Neural crest cell (in vitro differentiated cells): Measurements from ENCODE around the gene CUX1. TPM values are rescaled to one million over a fixed set of nuclear protein-coding genes. Genes with fewer than 3 reads are reported as not detected.
A peak's percentile ranks its signal among the peaks of the same experiment; 100 is the strongest.

Experiments
- DNase-seq: peaks from one replicate; pipeline ENCODE4 v3.0.0; 2021; ENCODE audit warnings: low read depth, mixed read lengths, low spot score
- H3K27ac Mint-ChIP-seq: one replicate; pipeline ENCODE4 v1.8.0; 2021; ENCODE audit warnings: mild to moderate bottlenecking, mixed read lengths; ENCODE audit not compliant: unreplicated experiment
- H3K27me3 Mint-ChIP-seq: 2 replicates; pipeline ENCODE4 v1.8.0; 2021; ENCODE audit warnings: low read depth, mild to moderate bottlenecking, mixed read lengths
- H3K36me3 Mint-ChIP-seq: 2 replicates; pipeline ENCODE4 v1.8.0; 2021; ENCODE audit warnings: low read depth, mild to moderate bottlenecking, mixed read lengths
- H3K4me1 Mint-ChIP-seq: 2 replicates; pipeline ENCODE4 v1.8.0; 2021; ENCODE audit warnings: mixed read lengths
- H3K4me3 Mint-ChIP-seq: one replicate; pipeline ENCODE4 v1.8.0; 2021; ENCODE audit warnings: mild to moderate bottlenecking, mixed read lengths
- H3K9me3 Mint-ChIP-seq: 2 replicates; pipeline ENCODE4 v1.8.0; 2021; ENCODE audit warnings: mixed read lengths
- total RNA-seq: library from RNA; stranded (reverse); gene quantifications from 2 replicates; pipeline ENCODE4 v1.2.1, GENCODE V29; 2021
- TF ChIP-seq, protein P1 (sequence below): fragments of 200-600 bp; sonication (generic); conservative IDR thresholded peaks from 2 replicates; pipeline ENCODE4 v1.5.0; 2021; ENCODE audit warnings: antibody characterized with exemption, mild to moderate bottlenecking

CUX1 gene
- total RNA-seq, 1 donor from 2014 or later, result 60.0 TPM

DNA sequence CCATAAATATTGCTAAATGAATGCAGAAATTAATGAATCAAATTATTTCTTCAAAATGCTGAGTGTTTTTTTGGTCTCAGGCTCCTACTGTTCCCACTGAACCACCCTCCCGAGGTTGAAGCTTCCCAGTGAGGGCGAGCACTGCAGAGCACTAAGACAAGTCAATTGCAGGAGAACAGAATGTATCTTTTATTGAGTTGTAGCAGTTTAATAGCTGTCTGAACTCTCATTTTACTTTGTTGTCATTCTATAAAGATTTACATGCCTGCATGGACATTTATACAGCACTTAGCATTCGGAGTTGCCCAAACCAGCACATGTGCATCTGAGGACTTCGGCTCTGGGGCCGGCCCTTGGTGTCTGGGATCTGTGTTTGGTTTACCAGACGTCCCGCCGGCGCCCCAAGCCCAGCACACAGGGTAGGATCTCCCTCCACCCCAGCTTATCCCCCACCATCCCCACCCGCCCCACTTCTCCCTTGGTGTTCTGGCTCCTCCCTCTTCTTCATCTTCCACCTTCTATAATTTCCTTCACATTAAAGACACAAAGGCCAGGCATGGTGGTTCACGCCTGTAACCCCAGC lies 258.2 kb downstream of the CUX1 start:
- no peak overlapping the region for H3K27ac Mint-ChIP-seq
- no peaks in the 10 kb centered on the region for H3K27me3 Mint-ChIP-seq
- DNase-seq, result no peak
- H3K4me3 Mint-ChIP-seq, result no peak overlapping the region
- H3K4me1 Mint-ChIP-seq, result peaks cover 12% of the 10 kb centered on the region
- TF ChIP-seq, protein P1, sequence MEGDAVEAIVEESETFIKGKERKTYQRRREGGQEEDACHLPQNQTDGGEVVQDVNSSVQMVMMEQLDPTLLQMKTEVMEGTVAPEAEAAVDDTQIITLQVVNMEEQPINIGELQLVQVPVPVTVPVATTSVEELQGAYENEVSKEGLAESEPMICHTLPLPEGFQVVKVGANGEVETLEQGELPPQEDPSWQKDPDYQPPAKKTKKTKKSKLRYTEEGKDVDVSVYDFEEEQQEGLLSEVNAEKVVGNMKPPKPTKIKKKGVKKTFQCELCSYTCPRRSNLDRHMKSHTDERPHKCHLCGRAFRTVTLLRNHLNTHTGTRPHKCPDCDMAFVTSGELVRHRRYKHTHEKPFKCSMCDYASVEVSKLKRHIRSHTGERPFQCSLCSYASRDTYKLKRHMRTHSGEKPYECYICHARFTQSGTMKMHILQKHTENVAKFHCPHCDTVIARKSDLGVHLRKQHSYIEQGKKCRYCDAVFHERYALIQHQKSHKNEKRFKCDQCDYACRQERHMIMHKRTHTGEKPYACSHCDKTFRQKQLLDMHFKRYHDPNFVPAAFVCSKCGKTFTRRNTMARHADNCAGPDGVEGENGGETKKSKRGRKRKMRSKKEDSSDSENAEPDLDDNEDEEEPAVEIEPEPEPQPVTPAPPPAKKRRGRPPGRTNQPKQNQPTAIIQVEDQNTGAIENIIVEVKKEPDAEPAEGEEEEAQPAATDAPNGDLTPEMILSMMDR, result no peak
- H3K36me3 Mint-ChIP-seq, result peaks cover 12% of the 10 kb centered on the region
- no peaks in the 10 kb centered on the region for H3K9me3 Mint-ChIP-seq

DNA sequence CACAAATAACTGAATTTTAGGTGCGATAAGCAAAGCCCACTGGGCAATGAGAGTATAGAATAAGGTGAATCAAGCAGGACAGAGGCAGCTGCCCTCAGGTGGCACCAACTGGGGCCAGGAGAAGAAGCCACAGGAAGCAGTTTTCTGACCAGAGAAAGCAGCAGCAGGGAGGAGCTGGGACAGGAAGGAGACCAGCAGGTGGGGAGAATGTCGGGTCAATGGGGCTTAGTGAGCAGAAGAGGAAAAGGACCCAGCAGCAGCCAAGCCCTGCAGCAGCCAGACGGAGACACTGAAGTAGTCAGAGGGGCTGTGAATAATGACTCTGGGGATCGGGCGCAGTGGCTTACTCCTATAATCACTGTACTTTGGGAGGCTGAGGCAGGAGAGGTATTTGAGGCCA lies 259.7 kb downstream of the CUX1 start:
- H3K27me3 Mint-ChIP-seq, result no peaks in the 10 kb centered on the region
- H3K9me3 Mint-ChIP-seq, result no peaks in the 10 kb centered on the region
- no peak overlapping the region for H3K4me3 Mint-ChIP-seq
- no peak for DNase-seq
- peaks cover 18% of the 10 kb centered on the region for H3K36me3 Mint-ChIP-seq
- peaks cover 12% of the 10 kb centered on the region for H3K4me1 Mint-ChIP-seq
- H3K27ac Mint-ChIP-seq, result no peak overlapping the region
- TF ChIP-seq, protein P1, result no peak

DNA sequence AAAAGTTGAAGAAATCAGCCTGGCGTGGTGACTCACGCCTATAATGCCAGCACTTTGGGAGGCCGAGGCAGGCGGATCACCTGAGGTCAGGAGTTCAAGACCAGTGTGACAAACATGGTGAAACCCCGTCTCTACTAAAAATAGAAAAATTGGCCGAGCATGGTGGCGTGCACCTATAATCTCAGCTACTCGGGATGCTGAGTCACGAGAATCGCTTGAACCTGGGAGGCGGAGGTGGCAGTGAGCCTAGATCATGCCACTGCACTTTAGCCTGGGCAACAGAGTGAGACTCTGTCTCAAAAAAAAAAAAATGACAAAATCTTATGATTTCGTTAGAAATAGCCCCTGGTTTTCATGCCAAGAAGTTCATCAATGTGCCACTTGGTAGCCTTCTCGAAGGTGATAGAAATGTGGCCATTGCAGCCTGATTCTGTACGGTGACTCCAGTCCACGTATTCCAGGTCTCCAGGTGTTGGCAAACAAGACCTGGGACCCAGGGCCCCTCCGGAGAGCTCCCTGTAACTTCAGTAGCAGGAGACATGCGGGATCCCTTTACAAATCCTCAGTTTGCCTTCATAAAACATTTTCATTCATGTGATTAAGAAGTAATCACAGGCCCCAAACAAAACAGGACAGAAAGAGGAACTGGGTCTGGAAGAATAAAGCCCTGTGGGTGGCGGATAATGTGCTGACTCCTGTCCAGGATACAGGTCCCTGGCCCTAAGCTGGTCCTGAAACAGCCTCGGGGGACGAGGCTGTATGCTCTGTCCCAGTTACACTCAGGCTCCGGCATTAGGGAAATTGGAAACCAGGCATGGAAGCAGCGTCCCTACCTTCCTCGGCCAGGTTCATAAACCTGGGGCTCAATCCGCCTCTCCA lies 262.0 kb downstream of the CUX1 start:
- H3K27ac Mint-ChIP-seq, result no peak overlapping the region
- peaks cover 18% of the 10 kb centered on the region for H3K36me3 Mint-ChIP-seq
- no peaks in the 10 kb centered on the region for H3K27me3 Mint-ChIP-seq
- DNase-seq, result no peak
- TF ChIP-seq, protein P1, result no peak
- H3K4me3 Mint-ChIP-seq, result no peak overlapping the region
- H3K4me1 Mint-ChIP-seq, result peaks cover 12% of the 10 kb centered on the region
- H3K9me3 Mint-ChIP-seq, result peaks cover 2% of the 10 kb centered on the region

DNA sequence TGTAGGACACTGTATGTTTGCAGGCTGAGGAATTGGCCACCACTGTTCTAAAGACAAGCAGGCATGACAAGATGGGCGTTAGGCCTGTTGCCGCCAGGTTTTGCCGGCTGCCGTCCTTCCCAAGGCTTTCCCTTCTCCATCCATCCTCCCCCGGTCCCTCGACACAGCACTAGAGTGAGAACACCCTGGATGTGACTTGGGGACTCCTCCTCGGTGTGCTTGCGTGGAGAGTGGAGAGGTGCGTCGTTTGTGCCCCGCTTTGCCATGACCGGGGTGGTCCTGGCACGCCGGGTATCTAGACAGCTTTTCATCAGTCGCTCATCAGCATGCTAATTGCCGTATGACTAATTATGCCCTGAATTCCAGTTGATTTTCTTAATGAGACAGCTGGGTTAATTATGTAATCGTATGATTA lies 262.6 kb downstream of the CUX1 start:
- Mint-ChIP-seq H3K4me3 (no peak overlapping the region), H3K27me3 (no peaks in the 10 kb centered on the region), H3K36me3 (peaks cover 22% of the 10 kb centered on the region), H3K27ac (no peak overlapping the region), H3K9me3 (peaks cover 2% of the 10 kb centered on the region), H3K4me1 (peaks cover 12% of the 10 kb centered on the region)
- TF ChIP-seq, protein P1, result no peak
- DNase-seq, result no peak

DNA sequence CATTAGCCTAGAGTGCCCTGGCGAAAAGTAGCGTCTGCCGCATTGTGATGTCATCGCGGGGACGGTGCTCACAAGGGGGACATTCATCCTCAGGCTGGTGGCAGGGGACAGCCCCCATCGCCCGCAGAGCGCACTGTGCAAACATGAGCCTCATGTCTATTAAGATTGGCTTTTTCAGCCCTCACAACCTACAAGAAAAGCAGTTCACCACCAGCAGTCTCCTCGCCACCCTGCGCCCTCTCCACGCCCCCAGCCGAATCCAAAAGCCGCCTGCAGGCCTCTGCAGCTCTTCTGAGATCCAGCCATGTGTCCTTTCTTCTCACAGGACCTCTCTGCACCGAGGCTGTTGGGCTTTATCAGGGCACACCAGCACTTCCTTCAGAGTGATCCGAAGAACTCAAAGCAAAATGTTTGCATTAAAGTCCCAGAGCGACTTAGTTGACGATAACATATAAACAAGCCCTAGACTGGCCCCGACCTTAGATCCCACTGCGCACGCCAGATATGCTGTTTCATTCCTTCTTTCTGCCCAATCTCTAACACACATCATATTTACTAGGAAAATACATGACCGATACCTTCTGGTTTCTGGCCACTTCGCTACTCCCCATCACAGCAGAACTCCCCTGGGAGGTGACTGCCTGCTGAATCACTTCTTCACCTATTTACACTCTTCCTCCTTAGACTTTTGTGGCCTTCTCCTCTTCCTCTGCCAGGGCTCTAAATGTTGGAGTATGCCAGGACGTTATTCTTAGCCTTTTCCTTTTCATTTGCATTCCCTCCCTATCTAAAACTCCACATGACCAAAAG lies 263.2 kb downstream of the CUX1 start:
- TF ChIP-seq, protein P1, result no peak
- H3K4me1 Mint-ChIP-seq, result peaks cover 12% of the 10 kb centered on the region
- peaks cover 28% of the 10 kb centered on the region for H3K36me3 Mint-ChIP-seq
- H3K9me3 Mint-ChIP-seq, result peaks cover 5% of the 10 kb centered on the region
- no peak for DNase-seq
- H3K27ac Mint-ChIP-seq, result peak overlapping the region; percentile 44
- no peak overlapping the region for H3K4me3 Mint-ChIP-seq
- H3K27me3 Mint-ChIP-seq, result no peaks in the 10 kb centered on the region
